ENCODE measurements around the gene CWC15.

DNA sequence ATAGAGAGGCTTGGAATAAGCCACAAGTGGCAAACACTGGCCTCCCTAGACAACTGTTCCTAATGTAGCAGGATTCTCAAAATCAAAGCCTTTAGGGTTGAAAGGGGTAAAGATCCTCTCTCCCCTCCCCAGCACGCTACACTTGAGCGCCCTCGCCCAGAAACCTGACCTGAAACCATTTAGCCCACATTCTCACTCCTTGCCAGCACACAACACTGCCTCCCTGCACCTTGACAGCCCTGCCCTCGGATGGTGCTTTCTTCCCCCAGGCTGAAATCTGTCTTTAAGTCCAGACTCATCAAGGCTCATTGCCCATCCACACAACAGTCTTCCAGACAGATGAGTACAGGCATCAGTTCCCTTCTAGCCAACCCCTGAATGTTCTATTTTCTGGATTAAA lies 26.5 kb downstream of the CWC15 start:
- TF ChIP-seq, protein P1, sequence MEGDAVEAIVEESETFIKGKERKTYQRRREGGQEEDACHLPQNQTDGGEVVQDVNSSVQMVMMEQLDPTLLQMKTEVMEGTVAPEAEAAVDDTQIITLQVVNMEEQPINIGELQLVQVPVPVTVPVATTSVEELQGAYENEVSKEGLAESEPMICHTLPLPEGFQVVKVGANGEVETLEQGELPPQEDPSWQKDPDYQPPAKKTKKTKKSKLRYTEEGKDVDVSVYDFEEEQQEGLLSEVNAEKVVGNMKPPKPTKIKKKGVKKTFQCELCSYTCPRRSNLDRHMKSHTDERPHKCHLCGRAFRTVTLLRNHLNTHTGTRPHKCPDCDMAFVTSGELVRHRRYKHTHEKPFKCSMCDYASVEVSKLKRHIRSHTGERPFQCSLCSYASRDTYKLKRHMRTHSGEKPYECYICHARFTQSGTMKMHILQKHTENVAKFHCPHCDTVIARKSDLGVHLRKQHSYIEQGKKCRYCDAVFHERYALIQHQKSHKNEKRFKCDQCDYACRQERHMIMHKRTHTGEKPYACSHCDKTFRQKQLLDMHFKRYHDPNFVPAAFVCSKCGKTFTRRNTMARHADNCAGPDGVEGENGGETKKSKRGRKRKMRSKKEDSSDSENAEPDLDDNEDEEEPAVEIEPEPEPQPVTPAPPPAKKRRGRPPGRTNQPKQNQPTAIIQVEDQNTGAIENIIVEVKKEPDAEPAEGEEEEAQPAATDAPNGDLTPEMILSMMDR (IDR thresholded peaks at IDR 0.05) = no peak
- no peak for TF ChIP-seq POLR2A (IDR thresholded peaks at IDR 0.05)
- TF ChIP-seq EP300 (IDR thresholded peaks at IDR 0.05) = no peak

Data from upper lobe of left lung (tissue), 4 donors.